Measurements from ENCODE around the gene AGAP1.

The AGAP1 gene

GRCh38 chr2:235661952-235662351 is 168.1 kb downstream of the AGAP1 start:
- DNase-seq (ENCODE audit: low read depth, low spot score): no peak

- no peak for DNase-seq (ENCODE audit: low read depth, low spot score)
Measured at GRCh38 chr2:235663875-235664274, 170.0 kb downstream of the AGAP1 start.

- no peak for DNase-seq (ENCODE audit: low read depth, low spot score)
Measured at GRCh38 chr2:235665661-235666212, 171.9 kb downstream of the AGAP1 start.

GRCh38 chr2:235666213-235666781 is 172.5 kb downstream of the AGAP1 start:
- DNase-seq (ENCODE audit: low read depth, low spot score): no peak

DNA sequence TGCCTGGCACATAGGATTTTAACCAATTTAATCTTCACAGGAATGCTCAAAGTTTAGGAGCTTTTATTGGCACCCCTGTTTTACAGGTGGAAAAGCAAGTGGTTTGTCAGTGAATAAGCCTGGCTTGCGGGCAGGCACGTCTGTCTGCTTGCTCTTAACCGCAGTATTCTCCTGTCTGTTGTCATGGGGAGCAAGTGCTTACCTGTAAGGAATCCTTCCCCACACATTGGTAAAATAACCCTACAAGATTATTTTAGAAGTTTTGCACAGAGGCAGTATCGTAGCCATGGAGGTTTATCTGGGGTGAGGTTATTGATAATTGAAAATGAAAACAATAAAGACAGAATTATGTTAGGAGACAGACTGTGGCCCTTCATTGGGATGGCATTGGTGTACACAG is 174.9 kb downstream of the AGAP1 start:
- no peak for DNase-seq (ENCODE audit: low read depth, low spot score)

DNA sequence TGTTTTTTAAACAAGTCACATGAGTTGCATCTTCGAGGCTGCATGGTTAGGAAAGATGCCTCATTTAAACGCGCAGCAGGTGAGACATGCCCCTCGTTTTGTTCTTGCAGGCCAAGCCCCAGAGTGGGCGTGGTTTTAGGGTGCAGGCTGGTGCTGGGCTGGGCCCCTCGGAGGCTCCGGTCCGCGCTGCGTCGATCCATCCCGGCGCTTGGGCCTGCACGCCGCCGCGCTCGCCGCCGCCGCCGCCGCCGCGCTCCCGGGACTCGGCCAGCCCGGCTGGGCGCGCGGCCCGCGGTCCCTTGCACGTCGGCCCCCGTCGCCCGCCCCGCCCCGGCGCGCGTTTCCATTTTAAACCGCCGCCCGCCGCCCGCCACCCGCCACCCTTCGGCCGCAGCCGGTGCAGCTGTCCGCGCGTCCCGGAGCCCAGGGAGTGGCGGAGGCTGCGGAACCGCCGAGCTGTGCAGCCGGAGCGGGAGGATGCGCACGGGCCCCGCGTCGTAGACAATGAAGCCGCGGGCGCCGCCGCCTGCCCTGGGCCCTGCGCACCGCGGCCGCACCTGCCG is 175.5 kb downstream of the AGAP1 start:
- DNase-seq (ENCODE audit: low read depth, low spot score): no peak

DNA sequence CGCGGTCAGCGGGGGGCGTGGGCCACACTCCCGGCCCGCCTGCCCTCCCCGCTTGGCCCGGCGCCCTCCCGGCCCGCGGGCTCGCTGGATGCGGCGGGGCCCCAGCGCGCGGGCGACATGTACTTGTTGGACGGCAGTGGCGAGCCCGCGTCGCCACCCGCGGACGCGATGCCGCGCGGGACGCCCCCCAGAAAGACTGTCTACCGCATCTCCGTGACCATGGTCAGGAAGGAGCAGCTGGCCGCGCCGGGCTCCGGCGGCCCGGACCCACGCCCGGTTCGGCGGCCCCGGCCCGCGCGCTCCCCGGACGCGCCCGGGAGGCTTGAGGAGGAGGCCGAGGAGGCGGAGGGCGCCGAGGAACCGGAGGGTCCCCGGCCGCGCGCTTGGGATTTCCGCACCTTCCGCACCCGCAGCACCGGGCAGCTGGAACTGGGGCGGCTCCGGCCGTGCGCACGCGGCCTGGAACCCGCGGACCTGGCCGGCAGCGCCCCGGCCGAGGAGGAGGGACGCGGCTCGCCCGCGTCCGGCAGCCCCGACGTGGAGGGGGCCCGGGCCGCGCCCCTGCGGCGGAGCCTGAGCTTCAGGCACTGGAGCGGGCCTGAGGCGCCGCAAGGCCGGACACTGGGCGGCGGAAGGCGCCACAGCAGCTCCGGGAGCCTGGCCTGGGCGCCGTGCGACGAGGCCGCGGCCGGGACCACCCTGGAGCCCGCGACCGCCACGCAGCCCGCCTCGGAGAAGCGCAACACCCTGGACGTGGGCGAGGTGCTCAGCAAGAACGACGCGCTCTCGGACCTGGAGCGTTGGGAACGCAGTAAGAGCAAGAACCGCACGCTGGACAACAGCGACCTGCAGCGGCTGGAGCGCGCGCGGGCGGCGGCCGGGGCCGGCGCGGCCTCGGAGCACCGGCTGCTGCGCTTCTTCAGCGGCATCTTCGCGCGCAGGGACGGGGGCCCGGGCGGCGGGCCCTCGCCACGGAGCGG is 176.4 kb downstream of the AGAP1 start:
- DNase-seq (ENCODE audit: low read depth, low spot score): no peak

GRCh38 chr2:235670974-235671787 is 177.3 kb downstream of the AGAP1 start:
- no peak for DNase-seq (ENCODE audit: low read depth, low spot score)

GRCh38 chr2:235672720-235673119 is 178.9 kb downstream of the AGAP1 start:
- DNase-seq (ENCODE audit: low read depth, low spot score): no peak

DNA sequence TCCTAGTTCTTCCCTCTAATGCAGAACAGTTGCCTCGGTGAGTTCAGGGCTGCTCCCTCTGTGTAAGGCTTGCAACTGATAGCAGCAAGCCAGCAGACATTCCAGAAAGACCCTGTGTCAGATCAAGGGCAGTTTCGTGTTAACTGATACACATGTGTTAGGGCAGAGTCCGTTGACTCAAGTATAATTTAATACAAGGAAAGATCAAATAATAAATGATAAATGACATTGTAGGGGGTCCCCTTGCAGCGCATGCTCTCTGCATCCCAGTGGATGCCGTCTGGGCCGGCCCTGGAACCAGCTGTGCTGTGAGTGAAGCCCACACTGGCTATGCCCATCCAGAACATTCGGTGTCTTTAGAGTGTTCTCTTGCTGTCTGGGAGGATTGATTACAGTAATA is 180.3 kb downstream of the AGAP1 start:
- DNase-seq (ENCODE audit: low read depth, low spot score): no peak

- DNase-seq (ENCODE audit: low read depth, low spot score): no peak
Measured at GRCh38 chr2:235674812-235675211, 181.0 kb downstream of the AGAP1 start.

GRCh38 chr2:235675678-235676535 is 182.1 kb downstream of the AGAP1 start:
- no peak for DNase-seq (ENCODE audit: low read depth, low spot score)

DNA sequence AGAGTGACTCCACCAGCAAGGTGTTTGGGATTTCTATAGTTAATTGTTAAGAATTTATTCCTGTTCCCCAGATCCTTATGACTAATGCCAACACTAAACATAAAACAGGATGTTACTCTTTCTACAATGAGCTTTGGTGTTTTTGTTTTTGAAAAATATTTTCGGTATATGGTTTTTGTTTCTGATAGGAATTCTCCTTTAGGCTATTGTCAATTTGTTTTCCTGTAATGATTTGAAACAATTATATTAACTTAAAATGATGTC is 182.6 kb downstream of the AGAP1 start:
- DNase-seq (ENCODE audit: low read depth, low spot score): no peak

- DNase-seq (ENCODE audit: low read depth, low spot score): no peak
Measured at GRCh38 chr2:235677276-235677788, 183.5 kb downstream of the AGAP1 start.

- no peak for DNase-seq (ENCODE audit: low read depth, low spot score)
Measured at GRCh38 chr2:235677937-235678336, 184.1 kb downstream of the AGAP1 start.

GRCh38 chr2:235678712-235679111 is 184.9 kb downstream of the AGAP1 start:
- no peak for DNase-seq (ENCODE audit: low read depth, low spot score)

DNA sequence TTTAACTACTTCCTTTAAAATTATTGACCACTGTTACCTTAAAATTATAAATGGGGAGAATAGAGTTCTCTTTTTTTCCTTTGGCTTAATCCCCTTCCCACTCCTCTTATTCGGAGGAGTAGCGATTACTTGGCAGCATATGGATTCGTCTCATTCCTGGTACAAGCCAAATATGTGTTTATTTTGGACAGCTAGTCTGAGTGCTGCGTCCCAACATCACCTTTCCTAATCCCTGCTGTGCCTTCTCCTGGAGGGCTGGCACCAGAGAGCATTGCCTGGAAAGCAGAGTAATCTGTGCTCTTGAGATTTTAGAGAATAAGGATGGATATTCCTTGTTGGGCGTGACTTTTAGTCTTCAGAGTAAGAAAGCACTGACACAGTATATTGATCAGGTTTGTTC is 185.6 kb downstream of the AGAP1 start:
- DNase-seq (ENCODE audit: low read depth, low spot score): no peak

DNA sequence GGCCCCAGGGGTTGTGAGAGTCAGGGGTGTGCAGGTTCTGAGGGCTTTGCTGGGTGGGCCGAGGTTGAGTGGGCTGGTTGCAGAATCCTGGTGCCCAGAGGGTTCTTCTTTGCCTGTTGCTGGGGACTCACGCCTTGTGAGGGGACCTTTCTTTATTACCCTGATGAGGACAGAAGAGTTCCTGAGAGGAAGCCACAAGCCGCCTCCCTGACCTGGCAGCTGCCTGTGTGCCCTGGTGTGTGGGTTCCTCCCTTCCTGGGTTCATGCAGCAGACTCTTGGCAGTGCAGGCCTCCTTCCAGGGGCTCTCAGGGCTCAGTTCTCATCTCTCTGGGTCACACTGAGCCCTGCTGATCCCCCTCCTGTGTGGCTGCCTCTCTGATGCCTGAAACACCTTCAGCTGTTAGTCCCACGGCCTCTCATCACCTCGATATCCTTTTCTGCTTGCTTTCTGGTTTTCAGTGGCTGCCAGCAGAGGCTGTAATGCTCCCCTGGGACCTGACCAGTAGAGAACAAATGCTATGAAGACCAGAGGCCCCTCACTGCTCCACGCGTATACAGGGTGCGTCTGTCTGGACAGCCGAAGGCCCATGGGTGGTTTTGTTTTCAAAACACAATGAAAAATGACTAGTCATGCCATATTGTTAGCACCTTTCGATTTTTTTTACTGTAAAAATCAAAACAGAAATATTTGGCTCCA is 191.3 kb downstream of the AGAP1 start:
- DNase-seq (ENCODE audit: low read depth, low spot score): no peak

- no peak for DNase-seq (ENCODE audit: low read depth, low spot score)
Measured at GRCh38 chr2:235688511-235689426, 194.9 kb downstream of the AGAP1 start.
